PC-3 (cell line): ENCODE data around the gene ACAT2.

Experiments used
- EZH2phosphoT487 ChIP-seq: fragments of 300-600 bp; sonication (generic); IDR thresholded peaks from 2 replicates; pipeline ENCODE4 v1.6.1; 2018; ENCODE audit warnings: mild to moderate bottlenecking, antibody characterized with exemption, low read length, borderline replicate concordance
- TF ChIP-seq, protein P1 (sequence below): fragments of 300-600 bp; sonication (generic); conservative IDR thresholded peaks from 2 replicates; pipeline ENCODE4 v1.5.1; 2017; ENCODE audit warnings: antibody characterized with exemption, low read depth, mild to moderate bottlenecking, low read length

DNA sequence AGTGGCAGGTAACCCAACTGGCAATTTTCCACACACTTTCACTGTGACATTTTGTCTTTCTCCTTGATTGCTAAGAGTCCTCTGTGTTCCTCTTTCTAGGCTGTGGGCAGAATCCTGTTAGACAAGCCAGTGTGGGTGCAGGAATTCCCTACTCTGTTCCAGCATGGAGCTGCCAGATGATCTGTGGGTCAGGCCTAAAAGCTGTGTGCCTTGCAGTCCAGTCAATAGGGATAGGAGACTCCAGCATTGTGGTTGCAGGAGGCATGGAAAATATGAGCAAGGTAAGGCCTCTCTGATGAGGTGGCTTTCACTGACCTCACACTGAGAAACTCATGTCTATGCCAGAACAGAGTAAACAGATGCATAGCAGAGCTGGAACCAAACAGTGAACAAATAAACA, 5.1 kb downstream of the ACAT2 start:
- TF ChIP-seq, protein P1, sequence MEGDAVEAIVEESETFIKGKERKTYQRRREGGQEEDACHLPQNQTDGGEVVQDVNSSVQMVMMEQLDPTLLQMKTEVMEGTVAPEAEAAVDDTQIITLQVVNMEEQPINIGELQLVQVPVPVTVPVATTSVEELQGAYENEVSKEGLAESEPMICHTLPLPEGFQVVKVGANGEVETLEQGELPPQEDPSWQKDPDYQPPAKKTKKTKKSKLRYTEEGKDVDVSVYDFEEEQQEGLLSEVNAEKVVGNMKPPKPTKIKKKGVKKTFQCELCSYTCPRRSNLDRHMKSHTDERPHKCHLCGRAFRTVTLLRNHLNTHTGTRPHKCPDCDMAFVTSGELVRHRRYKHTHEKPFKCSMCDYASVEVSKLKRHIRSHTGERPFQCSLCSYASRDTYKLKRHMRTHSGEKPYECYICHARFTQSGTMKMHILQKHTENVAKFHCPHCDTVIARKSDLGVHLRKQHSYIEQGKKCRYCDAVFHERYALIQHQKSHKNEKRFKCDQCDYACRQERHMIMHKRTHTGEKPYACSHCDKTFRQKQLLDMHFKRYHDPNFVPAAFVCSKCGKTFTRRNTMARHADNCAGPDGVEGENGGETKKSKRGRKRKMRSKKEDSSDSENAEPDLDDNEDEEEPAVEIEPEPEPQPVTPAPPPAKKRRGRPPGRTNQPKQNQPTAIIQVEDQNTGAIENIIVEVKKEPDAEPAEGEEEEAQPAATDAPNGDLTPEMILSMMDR: no peak
- TF ChIP-seq EZH2phosphoT487: no peak
